DMS114 treated with DMSO at 0.1 percent for 48 hours (cell line): ENCODE measurements around the gene ZNF133.
"Not testable (repeated sequence)": the region's sequence is repeated elsewhere in the genome, so short reads cannot be mapped to it uniquely, and the experiment has no call there.

Experiments
- DNase-seq: peaks from one replicate; lab custom pipeline; 2025; ENCODE audit not compliant: unreplicated experiment; lab: John Stamatoyannopoulos, UW

ZNF133 gene

GRCh38 chr20:18284805-18285533 is 3.4 kb upstream of the ZNF133 start:
- DNase-seq: no peak

GRCh38 chr20:18287546-18287914 is 797 bp upstream of the ZNF133 start:
- DNase-seq: no peak

GRCh38 chr20:18288749-18289267 is 481 bp downstream of the ZNF133 start:
- DNase-seq: no peak

- DNase-seq: no peak
These were observed 979 bp downstream of the ZNF133 start for GRCh38 chr20:18289306-18289705.

GRCh38 chr20:18299364-18299763 is 11.0 kb downstream of the ZNF133 start:
- no peak for DNase-seq

- no peak for DNase-seq
These were observed 16.3 kb downstream of the ZNF133 start for GRCh38 chr20:18304618-18305017.

- no peak for DNase-seq
These were observed 19.0 kb downstream of the ZNF133 start for GRCh38 chr20:18307301-18307700.

- no peak for DNase-seq
These were observed 21.7 kb downstream of the ZNF133 start for GRCh38 chr20:18310051-18310450.

GRCh38 chr20:18310592-18310991 is 22.3 kb downstream of the ZNF133 start:
- no peak for DNase-seq

- DNase-seq: no peak
These were observed 24.4 kb downstream of the ZNF133 start for GRCh38 chr20:18312723-18313122.

GRCh38 chr20:18313411-18313810 is 25.1 kb downstream of the ZNF133 start:
- DNase-seq: no peak

- no peak for DNase-seq
These were observed 26.6 kb downstream of the ZNF133 start for GRCh38 chr20:18314786-18315406.

GRCh38 chr20:18316166-18316565 is 27.8 kb downstream of the ZNF133 start:
- DNase-seq: no peak

- DNase-seq: no peak
These were observed 33.0 kb downstream of the ZNF133 start for GRCh38 chr20:18321316-18321715.

GRCh38 chr20:18321976-18322950 is 33.9 kb downstream of the ZNF133 start:
- DNase-seq: no peak

GRCh38 chr20:18323705-18324104 is 35.4 kb downstream of the ZNF133 start:
- no peak for DNase-seq

- no peak for DNase-seq
These were observed 36.3 kb downstream of the ZNF133 start for GRCh38 chr20:18324596-18325089.

GRCh38 chr20:18326990-18327389 is 38.7 kb downstream of the ZNF133 start:
- DNase-seq: no peak

- no peak for DNase-seq
These were observed 43.4 kb downstream of the ZNF133 start for GRCh38 chr20:18331694-18332093.

GRCh38 chr20:18349749-18350148 is 61.4 kb downstream of the ZNF133 start:
- DNase-seq: not testable (repeated sequence)

- no peak for DNase-seq
These were observed 71.5 kb downstream of the ZNF133 start for GRCh38 chr20:18359854-18360253.
